ENCODE measurements around the gene AQP1. TPM values are rescaled to one million over a fixed set of nuclear protein-coding genes. Genes with fewer than 3 reads are reported as not detected.

AQP1 gene
- total and polyA plus RNA-seq, 2 experiments from 2014 or later, result 0.33 to 0.54 TPM

DNA sequence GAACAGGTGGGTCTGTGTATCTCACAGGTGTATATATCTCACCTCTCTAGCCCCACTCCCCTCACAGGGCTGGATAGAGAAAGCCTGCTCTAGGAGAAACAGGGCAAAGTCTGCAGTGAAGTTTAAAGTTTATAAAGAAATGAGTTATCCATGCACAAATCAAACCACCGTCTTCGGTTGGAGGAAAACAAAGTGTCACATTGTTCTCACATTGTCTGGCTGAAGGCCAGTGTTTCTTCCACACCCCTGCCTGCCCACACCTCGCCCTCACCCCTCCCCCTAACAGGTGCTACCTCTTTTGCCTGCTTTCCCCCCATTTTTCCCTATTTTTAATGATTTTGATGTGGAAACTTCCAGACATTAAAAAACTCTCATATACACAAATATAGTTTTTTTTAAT is 25.8 kb downstream of the AQP1 start:
- in situ Hi-C loops (cut with MboI), result no loop called here
- DNase-seq, result no peak
- Histone ChIP-seq H3K27ac (no peak overlapping the region), H3F3A (ENCODE audit: insufficient read depth) (no peaks in the 10 kb centered on the region), H4K20me1 (ENCODE audit: insufficient read depth) (no peaks in the 10 kb centered on the region), H3K9ac (no peak overlapping the region), H3K27me3 (replicated peaks; ENCODE audit: insufficient read depth) (peaks cover 42% of the 10 kb centered on the region), H2AFZ (no peak overlapping the region), H3K79me2 (ENCODE audit: insufficient read depth) (no peaks in the 10 kb centered on the region), H3K4me2 (ENCODE audit: unreplicated experiment) (no peak overlapping the region), H3K4me1 (ENCODE audit: insufficient read depth) (no peaks in the 10 kb centered on the region), H3K36me3 (ENCODE audit: low read depth) (no peaks in the 10 kb centered on the region), H3K9me2 (ENCODE audit: insufficient read depth) (no peaks in the 10 kb centered on the region), H3K4me3 (no peak overlapping the region), H3K9me3 (ENCODE audit: low read depth) (no peaks in the 10 kb centered on the region)
- 46 to 54% methylated on average over 3 of the region's 3 CpGs for WGBS, 2 experiments (ENCODE audit: low coverage in 1 of 2, low lambda C conversion rate in 2 of 2, missing lambda C conversion rate in 2 of 2)
- no peak for TF ChIP-seq EZH2 (IDR thresholded peaks at IDR 0.05; ENCODE audit: insufficient read depth, poor library complexity, severe bottlenecking)
- TF ChIP-seq EZH2phosphoT487 (IDR thresholded peaks at IDR 0.05; ENCODE audit: insufficient read depth, low read depth), result no peak

DNA sequence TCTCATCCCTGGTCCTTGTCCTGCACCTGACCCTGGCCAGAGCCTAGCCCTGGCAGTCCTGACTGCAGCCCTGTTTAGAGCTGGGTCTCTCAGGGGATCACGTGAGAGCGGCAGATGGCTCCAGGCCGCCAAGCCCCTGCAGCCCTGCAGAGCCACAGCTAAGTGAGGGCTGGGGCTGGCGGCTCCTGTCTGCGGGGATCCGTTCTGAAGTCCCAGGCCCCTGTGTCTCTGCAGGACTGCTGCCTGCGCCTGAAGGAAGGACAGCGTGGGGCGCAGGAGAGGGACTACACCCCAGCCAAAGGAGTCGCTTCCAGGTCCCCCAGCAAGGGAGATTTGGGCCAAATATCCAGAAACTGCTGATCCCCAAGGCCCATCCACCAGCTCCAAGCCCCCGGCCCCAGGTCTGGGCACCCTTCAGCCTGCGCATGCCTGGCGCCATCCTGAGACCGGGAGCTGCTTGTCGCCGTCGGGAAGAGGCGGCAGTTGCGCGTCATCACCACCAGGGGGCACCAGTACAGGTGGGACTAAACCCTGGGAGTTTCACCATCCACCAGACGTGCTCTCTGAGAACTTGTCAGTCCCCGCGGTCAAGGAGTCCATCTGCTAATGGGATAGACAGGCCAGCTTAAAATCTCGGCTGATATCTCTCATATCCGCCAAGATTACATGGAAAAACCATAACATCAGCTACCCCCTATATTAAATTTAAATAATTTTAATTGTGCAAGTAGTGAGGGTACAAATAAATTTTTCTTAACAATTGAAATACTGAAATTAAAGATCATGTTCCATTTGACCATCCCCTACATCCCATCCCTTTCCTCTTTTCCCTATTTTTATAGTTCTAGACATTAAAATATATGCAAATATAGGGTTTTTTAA is 27.0 kb downstream of the AQP1 start:
- no peaks in the 10 kb centered on the region for H3K9me2 ChIP-seq (ENCODE audit: insufficient read depth)
- H3K4me2 ChIP-seq (ENCODE audit: unreplicated experiment), result no peak overlapping the region
- no peak overlapping the region for H3K4me3 ChIP-seq
- H3K79me2 ChIP-seq (ENCODE audit: insufficient read depth), result no peaks in the 10 kb centered on the region
- no peak overlapping the region for H3K9ac ChIP-seq
- no peaks in the 10 kb centered on the region for H3K9me3 ChIP-seq (ENCODE audit: low read depth)
- H2AFZ ChIP-seq, result no peak overlapping the region
- no peak overlapping the region for H3K27ac ChIP-seq
- in situ Hi-C loops (cut with MboI), result no loop called here
- H3K4me1 ChIP-seq (ENCODE audit: insufficient read depth), result no peaks in the 10 kb centered on the region
- H4K20me1 ChIP-seq (ENCODE audit: insufficient read depth), result no peaks in the 10 kb centered on the region
- peaks cover 53% of the 10 kb centered on the region for H3K27me3 ChIP-seq (replicated peaks; ENCODE audit: insufficient read depth)
- peak; percentile 62 for DNase-seq
- no peaks in the 10 kb centered on the region for H3K36me3 ChIP-seq (ENCODE audit: low read depth)
- H3F3A ChIP-seq (ENCODE audit: insufficient read depth), result no peaks in the 10 kb centered on the region
- TF ChIP-seq EZH2phosphoT487 (IDR thresholded peaks at IDR 0.05; ENCODE audit: insufficient read depth, low read depth) (no peak), EZH2 (IDR thresholded peaks at IDR 0.05; ENCODE audit: insufficient read depth, poor library complexity, severe bottlenecking) (no peak)
- whole genome bisulfite sequencing, 2 experiments (ENCODE audit: low coverage in 1 of 2, low lambda C conversion rate in 2 of 2, missing lambda C conversion rate in 2 of 2), result 25 to 27% methylated on average over 24 to 25 of the region's 25 CpGs

DNA sequence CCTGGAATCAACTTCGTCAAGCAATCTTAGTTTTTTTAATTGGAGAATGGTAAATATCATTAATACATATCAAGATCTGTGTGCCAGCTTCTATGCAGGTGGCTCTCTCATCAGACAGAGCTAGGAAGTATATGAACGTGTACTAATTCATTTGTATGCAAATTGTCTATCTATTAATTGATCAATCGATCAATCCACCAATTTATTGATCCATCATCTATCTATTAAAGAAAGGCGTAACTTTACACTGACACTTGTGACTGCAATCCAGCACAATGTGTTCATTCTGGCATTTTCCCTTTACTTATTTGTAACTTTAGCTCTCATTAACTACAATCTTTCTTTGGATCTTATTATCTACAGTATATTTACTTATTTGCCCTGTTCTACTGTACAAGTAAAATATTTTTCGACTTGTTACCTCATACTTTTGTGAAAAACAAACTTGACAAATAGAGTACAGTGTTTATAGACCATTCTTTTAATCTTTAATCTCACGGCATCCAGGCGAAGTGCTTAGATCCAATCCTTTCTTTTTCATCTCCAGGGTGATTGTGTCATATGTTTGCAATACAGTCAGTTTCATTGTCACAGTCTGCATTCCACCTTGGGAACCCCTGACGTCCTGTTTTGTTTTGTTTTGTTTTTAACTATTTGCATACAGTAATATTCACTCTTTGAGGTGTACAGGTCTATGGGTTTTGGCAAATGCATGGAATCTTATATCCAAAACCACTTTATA is 30.1 kb downstream of the AQP1 start:
- TF ChIP-seq EZH2 (IDR thresholded peaks at IDR 0.05; ENCODE audit: insufficient read depth, poor library complexity, severe bottlenecking), result no peak
- TF ChIP-seq EZH2phosphoT487 (IDR thresholded peaks at IDR 0.05; ENCODE audit: insufficient read depth, low read depth), result no peak
- H3K9me3 ChIP-seq (ENCODE audit: low read depth), result peaks cover 6% of the 10 kb centered on the region
- no peaks in the 10 kb centered on the region for H4K20me1 ChIP-seq (ENCODE audit: insufficient read depth)
- H3K9me2 ChIP-seq (ENCODE audit: insufficient read depth), result no peaks in the 10 kb centered on the region
- DNase-seq, result no peak
- no peak overlapping the region for H3K27ac ChIP-seq
- H2AFZ ChIP-seq, result no peak overlapping the region
- no peaks in the 10 kb centered on the region for H3K79me2 ChIP-seq (ENCODE audit: insufficient read depth)
- H3K4me1 ChIP-seq (ENCODE audit: insufficient read depth), result no peaks in the 10 kb centered on the region
- H3K4me2 ChIP-seq (ENCODE audit: unreplicated experiment), result no peak overlapping the region
- H3K36me3 ChIP-seq (ENCODE audit: low read depth), result no peaks in the 10 kb centered on the region
- H3K9ac ChIP-seq, result no peak overlapping the region
- WGBS, 2 experiments (ENCODE audit: low coverage in 1 of 2, low lambda C conversion rate in 2 of 2, missing lambda C conversion rate in 2 of 2), result 26 to 28% methylated on average over 8 of the region's 8 CpGs
- in situ Hi-C loops (cut with MboI), result no loop called here
- H3K27me3 ChIP-seq (replicated peaks; ENCODE audit: insufficient read depth), result peaks cover 68% of the 10 kb centered on the region
- H3F3A ChIP-seq (ENCODE audit: insufficient read depth), result no peaks in the 10 kb centered on the region
- H3K4me3 ChIP-seq, result no peak overlapping the region

DNA sequence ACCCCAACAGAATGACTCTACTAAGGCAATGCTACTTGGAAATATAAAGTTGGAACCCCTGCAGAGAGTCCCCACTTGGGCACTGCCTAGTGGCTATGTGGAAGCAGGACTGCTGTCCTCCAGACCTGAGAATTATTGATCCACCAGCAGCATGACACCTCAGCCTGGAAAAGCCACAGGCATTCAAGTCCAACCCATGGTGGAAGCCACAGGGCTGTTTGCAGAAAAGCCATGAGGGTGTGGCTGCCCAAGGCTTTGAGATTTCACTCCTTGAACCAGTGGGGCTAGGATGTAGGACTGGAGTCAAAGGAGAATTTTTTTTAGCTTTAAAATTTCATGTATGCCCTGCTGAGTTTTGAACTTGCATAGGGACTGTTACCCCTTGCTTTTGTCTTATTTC is 38.5 kb downstream of the AQP1 start:
- Histone ChIP-seq H3K27me3 (replicated peaks; ENCODE audit: insufficient read depth) (peaks cover 29% of the 10 kb centered on the region), H3K36me3 (ENCODE audit: low read depth) (no peaks in the 10 kb centered on the region), H3K4me1 (ENCODE audit: insufficient read depth) (no peaks in the 10 kb centered on the region), H3K4me3 (no peak overlapping the region), H3K27ac (no peak overlapping the region), H3K9me3 (ENCODE audit: low read depth) (no peaks in the 10 kb centered on the region), H2AFZ (no peak overlapping the region), H4K20me1 (ENCODE audit: insufficient read depth) (no peaks in the 10 kb centered on the region), H3K9ac (no peak overlapping the region), H3K4me2 (ENCODE audit: unreplicated experiment) (no peak overlapping the region), H3K79me2 (ENCODE audit: insufficient read depth) (no peaks in the 10 kb centered on the region), H3F3A (ENCODE audit: insufficient read depth) (no peaks in the 10 kb centered on the region), H3K9me2 (ENCODE audit: insufficient read depth) (no peaks in the 10 kb centered on the region)
- TF ChIP-seq EZH2 (IDR thresholded peaks at IDR 0.05; ENCODE audit: insufficient read depth, poor library complexity, severe bottlenecking) (no peak), EZH2phosphoT487 (IDR thresholded peaks at IDR 0.05; ENCODE audit: insufficient read depth, low read depth) (no peak)
- DNase-seq, result no peak
- in situ Hi-C loops (cut with MboI), result no loop called here
